Stomach smooth muscle (tissue), 2 donors: ENCODE data around the gene IL20RA.
"Not testable (repeated sequence)": the region's sequence is repeated elsewhere in the genome, so short reads cannot be mapped to it uniquely, and the experiment has no call there.

Experiments used
- H3K27ac ChIP-seq: one replicate; pipeline ENCODE4 v1.7.0; 2013; ENCODE audit warnings: mild to moderate bottlenecking, low read length, inconsistent platforms
- H3K27me3 ChIP-seq, 2 donors: one replicate each; pipeline ENCODE4 v1.7.0; 2013; ENCODE audit warnings: low read length in 2 of 2; ENCODE audit not compliant: insufficient read depth in 2 of 2, control insufficient read depth in 1 of 2
- H3K36me3 ChIP-seq, 2 donors: one replicate each; pipeline ENCODE4 v1.7.0; 2013; ENCODE audit warnings: low read length in 2 of 2; ENCODE audit not compliant: control insufficient read depth in 2 of 2, insufficient read depth in 2 of 2
- H3K4me1 ChIP-seq: one replicate; pipeline ENCODE4 v1.7.0; 2013; ENCODE audit warnings: low read length; ENCODE audit not compliant: control insufficient read depth, insufficient read depth
- H3K4me3 ChIP-seq, 2 donors: one replicate each; pipeline ENCODE4 v1.7.0; 2013; ENCODE audit warnings: low read length in 2 of 2
- H3K9ac ChIP-seq, 2 donors: one replicate each; pipeline ENCODE4 v1.7.0; 2013; ENCODE audit warnings: low read length in 2 of 2, mild to moderate bottlenecking in 1 of 2
- H3K9me3 ChIP-seq, 2 donors: one replicate each; pipeline ENCODE4 v1.7.0; 2013; ENCODE audit warnings: low read length in 2 of 2; ENCODE audit not compliant: control insufficient read depth in 2 of 2
- donor health status: healthy.
- donor health status: Pancreatic carcinoma.

Gene IL20RA

DNA sequence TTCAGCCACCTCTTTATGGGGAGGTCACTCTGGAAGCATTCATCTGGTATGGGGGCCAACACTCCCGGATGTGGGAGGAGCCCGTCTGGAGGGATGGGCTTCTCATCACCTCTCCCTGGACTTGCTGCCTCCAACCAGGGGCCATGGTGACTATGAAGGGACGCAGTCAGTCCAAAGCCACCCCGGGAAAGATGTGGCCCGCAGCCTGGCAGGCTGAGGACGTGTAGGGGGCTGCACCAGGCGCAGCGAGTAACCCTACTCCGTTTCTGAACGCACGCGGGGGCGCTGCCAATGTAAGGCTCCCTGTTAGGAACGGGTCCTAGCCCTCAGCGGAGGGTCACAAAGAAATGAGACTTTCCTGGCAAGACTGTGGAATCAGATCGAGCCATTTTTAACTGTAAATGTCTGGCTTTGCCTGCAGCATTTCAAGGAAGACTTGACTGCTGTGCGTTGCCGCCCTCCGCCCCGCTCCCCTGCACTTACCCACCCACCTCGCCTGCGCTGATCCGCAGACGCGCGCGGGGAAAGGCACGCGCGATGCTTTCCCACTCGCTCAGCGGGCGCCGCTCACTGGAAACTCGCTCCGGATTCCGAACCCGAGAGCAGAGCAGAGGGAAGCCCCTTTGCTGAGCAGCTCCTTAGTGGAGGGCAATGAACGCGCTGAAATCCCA lies 55.1 kb downstream of the IL20RA start:
- H3K9me3 ChIP-seq, result no peaks in the 10 kb centered on the region
- no peak overlapping the region for H3K9ac ChIP-seq
- H3K36me3 ChIP-seq, result no peaks in the 10 kb centered on the region
- H3K27ac ChIP-seq, result no peak overlapping the region
- H3K27me3 ChIP-seq, result peaks cover 16% of the 10 kb centered on the region in 2 donors
- H3K4me1 ChIP-seq, result peaks cover 10% of the 10 kb centered on the region
- H3K4me3 ChIP-seq, result peak overlapping the region; percentile 34 to 69

DNA sequence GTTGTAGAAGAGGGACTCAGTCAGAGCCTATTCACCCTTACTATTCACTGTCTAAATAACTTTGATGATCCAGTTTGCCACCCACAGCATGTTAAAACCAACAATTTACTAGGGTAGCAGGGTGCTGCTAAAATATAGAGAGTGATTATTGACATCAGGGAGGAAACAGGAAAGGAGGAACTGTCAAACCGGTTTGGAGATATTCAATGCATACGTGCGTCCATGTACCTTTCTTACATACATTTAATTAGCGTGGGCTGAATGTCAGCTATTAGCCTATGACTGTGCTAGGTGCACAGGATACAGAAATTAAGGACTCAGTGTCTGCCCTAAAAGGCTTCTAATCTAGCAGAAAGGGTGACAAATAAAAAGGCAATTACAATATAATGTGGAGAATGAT lies 57.2 kb downstream of the IL20RA start:
- Histone ChIP-seq H3K9me3 (no peaks in the 10 kb centered on the region), H3K4me1 (peaks cover 10% of the 10 kb centered on the region), H3K9ac (no peak overlapping the region), H3K27ac (no peak overlapping the region), H3K36me3 (no peaks in the 10 kb centered on the region), H3K27me3 (peaks cover 13 to 16% of the 10 kb centered on the region in 2 donors), H3K4me3 (no peak overlapping the region)

DNA sequence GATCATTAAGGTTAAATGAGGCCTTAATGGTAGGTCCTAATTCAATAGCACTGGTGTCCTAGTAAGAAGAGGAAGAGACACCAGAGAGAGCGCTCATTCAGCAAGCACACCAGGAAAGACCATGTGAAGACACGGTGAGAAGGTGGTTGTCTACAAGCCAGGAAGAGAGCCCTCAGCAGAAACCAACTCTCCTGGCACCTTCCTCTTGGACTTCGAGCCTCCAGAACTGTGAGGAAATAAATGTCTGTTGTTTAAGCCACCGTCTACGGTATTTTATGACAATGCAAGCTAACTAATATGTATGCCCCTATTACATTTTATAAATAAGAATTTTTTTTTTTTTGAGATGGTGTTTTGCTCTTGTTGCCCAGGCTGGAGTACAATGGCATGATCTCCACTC lies 59.3 kb downstream of the IL20RA start:
- Histone ChIP-seq H3K9ac (no peak overlapping the region), H3K4me1 (peaks cover 10% of the 10 kb centered on the region), H3K27me3 (peaks cover 12 to 13% of the 10 kb centered on the region in 2 donors), H3K4me3 (no peak overlapping the region), H3K9me3 (no peaks in the 10 kb centered on the region), H3K36me3 (no peaks in the 10 kb centered on the region), H3K27ac (no peak overlapping the region)

DNA sequence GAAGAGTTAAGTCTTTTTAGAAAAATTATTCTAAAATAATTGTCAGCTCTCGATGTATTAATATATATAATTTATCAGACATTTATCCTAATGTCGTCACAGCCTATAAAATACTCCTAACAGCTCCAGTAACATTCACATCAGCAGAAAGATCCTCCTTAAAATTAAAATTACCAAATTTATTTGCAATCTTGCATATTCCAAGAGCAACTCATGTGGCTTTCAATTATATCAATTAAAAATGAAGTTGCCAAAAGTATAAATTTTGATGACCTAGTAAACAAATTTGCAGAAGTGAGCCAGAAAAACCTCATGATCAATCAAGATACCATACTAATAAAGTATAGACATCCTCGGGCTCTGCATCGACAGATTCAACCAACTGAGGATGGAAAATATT lies 60.2 kb downstream of the IL20RA start:
- no peak overlapping the region for H3K9ac ChIP-seq
- H3K27ac ChIP-seq, result no peak overlapping the region
- no peaks in the 10 kb centered on the region for H3K9me3 ChIP-seq
- no peak overlapping the region for H3K4me3 ChIP-seq
- H3K27me3 ChIP-seq, result peaks cover 3 to 8% of the 10 kb centered on the region in 2 donors
- H3K4me1 ChIP-seq, result peaks cover 2% of the 10 kb centered on the region
- no peaks in the 10 kb centered on the region for H3K36me3 ChIP-seq

DNA sequence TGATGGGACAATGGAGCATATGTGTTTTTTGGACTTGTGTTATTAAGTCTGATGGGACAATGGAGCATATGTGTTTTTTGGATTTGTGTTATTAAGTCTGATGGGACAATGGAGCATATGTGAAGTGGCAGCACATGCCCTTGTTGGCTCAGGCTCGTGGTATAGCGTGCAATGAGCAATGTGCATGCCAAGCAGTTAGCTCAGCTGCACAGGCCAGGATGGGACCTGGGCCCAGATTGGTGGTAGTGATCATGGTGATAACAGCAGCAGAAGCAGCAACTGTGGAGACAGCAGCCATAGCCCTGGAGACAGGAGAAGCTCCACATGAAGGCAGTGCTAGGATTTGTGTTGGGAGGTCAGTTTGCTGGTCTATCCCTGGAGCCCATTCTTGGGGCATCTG lies 61.1 kb downstream of the IL20RA start:
- Histone ChIP-seq H3K4me3 (no peak overlapping the region), H3K27me3 (peaks cover 0 to 6% of the 10 kb centered on the region in 2 donors), H3K9me3 (no peaks in the 10 kb centered on the region), H3K27ac (no peak overlapping the region), H3K4me1 (no peaks in the 10 kb centered on the region), H3K9ac (no peak overlapping the region), H3K36me3 (no peaks in the 10 kb centered on the region)

DNA sequence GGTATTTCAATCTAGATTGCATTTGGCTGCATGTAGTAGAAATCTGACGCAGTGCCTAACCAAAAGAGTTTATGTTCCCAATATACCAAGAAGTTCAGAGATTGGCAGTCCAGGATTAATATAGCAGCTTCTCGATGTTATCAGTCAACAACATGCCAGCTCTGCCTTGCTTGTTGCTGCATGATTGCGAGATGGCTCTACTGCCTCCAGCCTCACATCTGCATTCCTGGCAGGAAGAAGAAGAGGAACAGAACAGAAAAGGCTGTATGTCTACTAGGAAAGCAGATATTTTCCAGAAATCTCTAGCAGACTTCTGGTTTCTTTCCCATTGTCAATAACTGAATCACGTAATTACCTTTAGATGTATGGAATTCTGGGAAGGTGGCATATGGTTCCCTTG lies 61.8 kb downstream of the IL20RA start:
- Histone ChIP-seq H3K4me3 (no peak overlapping the region), H3K9me3 (no peaks in the 10 kb centered on the region), H3K4me1 (no peaks in the 10 kb centered on the region), H3K36me3 (no peaks in the 10 kb centered on the region), H3K9ac (no peak overlapping the region), H3K27ac (no peak overlapping the region), H3K27me3 (peaks cover 0 to 4% of the 10 kb centered on the region in 2 donors)

DNA sequence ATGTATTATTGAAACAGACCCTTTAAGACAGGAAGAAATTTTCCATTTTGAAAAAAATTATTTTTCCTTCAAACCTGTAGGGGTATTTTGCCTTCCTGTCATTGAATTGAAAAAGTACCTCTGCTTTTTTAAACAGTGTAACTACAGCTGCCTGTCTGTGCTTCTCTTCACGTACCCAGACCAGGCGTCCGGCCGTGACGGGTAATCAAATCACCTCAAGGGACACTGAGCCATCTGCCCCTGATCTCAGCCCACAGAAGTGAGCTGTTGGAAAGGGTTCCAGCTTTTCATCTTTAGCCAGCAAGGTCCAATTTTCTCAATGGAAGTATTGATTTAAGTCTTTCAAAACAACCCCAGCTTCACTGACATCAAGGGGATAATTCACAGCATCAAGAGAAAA lies 64.7 kb downstream of the IL20RA start:
- Histone ChIP-seq H3K4me1 (no peaks in the 10 kb centered on the region), H3K9me3 (no peaks in the 10 kb centered on the region), H3K27ac (no peak overlapping the region), H3K27me3 (peaks cover 0 to 4% of the 10 kb centered on the region in 2 donors), H3K4me3 (no peak overlapping the region), H3K9ac (no peak overlapping the region), H3K36me3 (no peaks in the 10 kb centered on the region)

DNA sequence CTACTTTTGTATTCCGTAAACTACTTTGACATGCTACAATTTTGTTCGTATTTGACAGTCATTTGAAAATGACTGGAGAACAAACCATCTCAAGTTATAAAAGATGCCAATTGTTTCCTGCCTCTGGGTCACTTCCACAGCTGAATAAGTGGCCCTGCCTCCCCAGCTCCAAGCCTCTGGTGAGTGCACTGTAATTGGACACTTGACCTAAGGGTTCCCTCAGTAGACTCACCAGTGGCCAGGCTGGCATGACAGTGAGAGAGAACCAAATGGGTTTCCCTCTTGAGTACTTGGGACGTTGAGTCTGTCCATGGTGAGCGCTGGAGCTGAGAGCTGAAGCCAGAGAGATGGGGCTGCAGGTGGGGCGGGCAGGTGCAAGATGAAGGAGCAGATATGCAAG lies 65.6 kb downstream of the IL20RA start:
- peaks cover 0 to 4% of the 10 kb centered on the region in 2 donors for H3K27me3 ChIP-seq
- H3K9me3 ChIP-seq, result no peaks in the 10 kb centered on the region
- no peak overlapping the region for H3K9ac ChIP-seq
- H3K27ac ChIP-seq, result no peak overlapping the region
- H3K36me3 ChIP-seq, result no peaks in the 10 kb centered on the region
- H3K4me1 ChIP-seq, result no peaks in the 10 kb centered on the region
- no peak overlapping the region for H3K4me3 ChIP-seq

DNA sequence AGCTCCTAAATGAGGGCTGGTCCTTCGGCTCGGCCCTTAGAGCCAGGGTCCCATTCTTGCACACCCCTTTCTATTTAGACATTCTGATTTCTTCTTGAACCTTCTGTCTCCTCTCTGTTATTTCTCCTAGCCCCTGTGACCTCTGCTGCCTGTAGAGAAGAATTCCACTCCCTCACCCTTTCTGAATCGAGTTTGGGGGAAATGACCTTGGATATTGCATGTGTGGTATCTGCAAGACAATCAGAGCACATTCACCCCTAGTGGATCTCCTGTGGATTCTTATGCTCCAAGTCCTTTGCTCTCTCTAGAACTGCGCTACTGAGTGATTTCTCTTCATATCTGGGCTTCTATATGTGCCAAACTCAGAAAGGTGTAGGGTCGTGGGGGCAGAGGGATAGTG lies 67.7 kb downstream of the IL20RA start:
- Histone ChIP-seq H3K9me3 (no peaks in the 10 kb centered on the region), H3K4me1 (no peaks in the 10 kb centered on the region), H3K27me3 (peaks cover 0 to 4% of the 10 kb centered on the region in 2 donors), H3K27ac (no peak overlapping the region), H3K4me3 (no peak overlapping the region), H3K36me3 (no peaks in the 10 kb centered on the region), H3K9ac (no peak overlapping the region)

DNA sequence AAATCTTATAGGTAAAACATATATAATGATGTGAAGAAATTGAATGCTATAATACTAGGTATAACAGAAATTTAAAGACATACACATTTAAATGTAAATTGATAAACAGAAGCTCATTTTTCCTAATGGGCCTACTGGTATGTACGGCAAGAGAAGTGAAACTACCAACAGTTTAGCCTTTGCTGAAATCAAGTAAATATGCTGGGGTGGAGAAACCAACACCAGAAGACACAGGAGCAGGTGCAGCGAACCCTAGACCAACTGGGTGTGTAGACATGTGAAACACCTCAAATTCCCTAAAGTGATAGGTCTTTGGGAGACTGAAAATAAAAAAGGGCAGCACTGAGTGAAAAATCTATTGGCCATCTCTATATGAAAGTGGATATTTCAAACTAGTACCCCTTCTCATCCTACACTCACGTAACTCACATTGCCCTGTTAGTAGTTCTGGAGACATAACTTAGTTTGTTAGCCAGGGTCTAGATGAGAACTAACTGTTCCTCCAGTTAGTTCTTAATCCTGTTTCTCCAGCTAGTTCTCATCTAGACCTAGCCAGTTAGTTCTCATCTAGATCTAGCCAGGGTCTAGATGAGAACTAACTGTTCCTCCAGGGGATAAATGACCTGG lies 69.6 kb downstream of the IL20RA start:
- Histone ChIP-seq H3K36me3 (no peaks in the 10 kb centered on the region), H3K4me1 (no peaks in the 10 kb centered on the region), H3K9ac (no peak overlapping the region), H3K4me3 (no peak overlapping the region), H3K9me3 (no peaks in the 10 kb centered on the region), H3K27me3 (peaks cover 0 to 4% of the 10 kb centered on the region in 2 donors), H3K27ac (no peak overlapping the region)

DNA sequence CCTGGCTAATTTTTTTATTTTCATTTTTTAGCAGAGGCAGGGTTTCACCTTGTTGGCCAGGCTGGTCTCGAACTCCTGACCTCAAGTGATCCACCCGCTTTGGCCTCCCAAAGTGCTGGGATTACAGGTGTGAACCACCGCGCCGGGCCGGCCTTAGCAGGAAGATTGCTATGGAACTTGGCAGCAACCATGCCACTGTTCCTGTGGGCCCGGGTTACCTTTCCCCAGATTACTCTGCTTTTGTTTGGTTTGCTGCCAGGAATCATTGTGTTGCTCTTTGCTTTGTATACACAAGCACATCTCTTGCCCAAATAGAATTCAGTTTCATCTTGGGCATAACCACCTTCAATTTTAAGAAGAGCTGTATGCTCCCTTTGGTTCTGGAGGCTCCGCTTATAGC lies 71.0 kb downstream of the IL20RA start:
- not testable (repeated sequence) for H3K27me3 ChIP-seq, H3K27ac ChIP-seq, H3K4me3 ChIP-seq, H3K36me3 ChIP-seq, H3K9ac ChIP-seq, H3K9me3 ChIP-seq, H3K4me1 ChIP-seq
